ENCODE data around the gene GNB3. TPM values are rescaled to one million over a fixed set of nuclear protein-coding genes. Genes with fewer than 3 reads are reported as not detected.

Gene GNB3
- total RNA-seq, 1 donor from 2014 or later = 10.4 TPM

DNA sequence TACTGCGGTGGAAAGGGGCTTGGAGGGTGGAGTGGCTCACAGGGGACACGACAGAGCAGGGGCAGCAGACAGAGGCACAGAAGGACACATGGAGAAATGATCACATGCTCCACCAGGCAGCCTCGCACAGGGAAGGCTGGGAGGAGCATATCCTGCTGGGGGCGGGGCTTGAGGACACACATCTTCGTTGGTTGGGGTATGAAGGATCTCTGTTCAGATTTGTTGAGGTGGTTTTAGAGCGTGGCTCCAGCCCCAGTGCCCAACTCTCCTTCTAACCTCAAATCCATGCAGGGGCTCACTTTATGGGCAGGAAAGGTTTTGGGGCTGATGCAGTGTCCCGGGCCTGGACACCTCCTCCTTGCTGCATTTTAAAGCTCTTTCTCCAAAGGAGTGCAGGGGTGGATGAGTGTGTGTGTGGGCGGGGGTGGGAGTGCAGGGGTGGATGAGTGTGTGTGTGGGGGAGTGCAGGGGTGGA, 13.3 kb upstream of the GNB3 start:
- H3K4me3 ChIP-seq = peak overlapping the region; percentile 31 to 74
- peaks cover 5 to 17% of the 10 kb centered on the region in 2 donors for H3K36me3 ChIP-seq
- no peaks in the 10 kb centered on the region for H3K9me3 ChIP-seq
- peak; percentile 70 to 92 for DNase-seq (ENCODE audit: low spot score in 2 of 2)
- intact Hi-C loops (cut with DNase I) = loop anchor here (5.0 kb wide), 2 partner anchors 140 to 220 kb away; partner anchors contain the start of genes CHD4 and ZNF384
- TF ChIP-seq, protein P1, sequence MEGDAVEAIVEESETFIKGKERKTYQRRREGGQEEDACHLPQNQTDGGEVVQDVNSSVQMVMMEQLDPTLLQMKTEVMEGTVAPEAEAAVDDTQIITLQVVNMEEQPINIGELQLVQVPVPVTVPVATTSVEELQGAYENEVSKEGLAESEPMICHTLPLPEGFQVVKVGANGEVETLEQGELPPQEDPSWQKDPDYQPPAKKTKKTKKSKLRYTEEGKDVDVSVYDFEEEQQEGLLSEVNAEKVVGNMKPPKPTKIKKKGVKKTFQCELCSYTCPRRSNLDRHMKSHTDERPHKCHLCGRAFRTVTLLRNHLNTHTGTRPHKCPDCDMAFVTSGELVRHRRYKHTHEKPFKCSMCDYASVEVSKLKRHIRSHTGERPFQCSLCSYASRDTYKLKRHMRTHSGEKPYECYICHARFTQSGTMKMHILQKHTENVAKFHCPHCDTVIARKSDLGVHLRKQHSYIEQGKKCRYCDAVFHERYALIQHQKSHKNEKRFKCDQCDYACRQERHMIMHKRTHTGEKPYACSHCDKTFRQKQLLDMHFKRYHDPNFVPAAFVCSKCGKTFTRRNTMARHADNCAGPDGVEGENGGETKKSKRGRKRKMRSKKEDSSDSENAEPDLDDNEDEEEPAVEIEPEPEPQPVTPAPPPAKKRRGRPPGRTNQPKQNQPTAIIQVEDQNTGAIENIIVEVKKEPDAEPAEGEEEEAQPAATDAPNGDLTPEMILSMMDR (IDR thresholded peaks at IDR 0.05) = no peak
- peak overlapping the region; percentile 90 for H3K27ac ChIP-seq
- peaks cover 7% of the 10 kb centered on the region for H3K27me3 ChIP-seq
- peaks cover 0 to 17% of the 10 kb centered on the region in 2 donors for H3K4me1 ChIP-seq

DNA sequence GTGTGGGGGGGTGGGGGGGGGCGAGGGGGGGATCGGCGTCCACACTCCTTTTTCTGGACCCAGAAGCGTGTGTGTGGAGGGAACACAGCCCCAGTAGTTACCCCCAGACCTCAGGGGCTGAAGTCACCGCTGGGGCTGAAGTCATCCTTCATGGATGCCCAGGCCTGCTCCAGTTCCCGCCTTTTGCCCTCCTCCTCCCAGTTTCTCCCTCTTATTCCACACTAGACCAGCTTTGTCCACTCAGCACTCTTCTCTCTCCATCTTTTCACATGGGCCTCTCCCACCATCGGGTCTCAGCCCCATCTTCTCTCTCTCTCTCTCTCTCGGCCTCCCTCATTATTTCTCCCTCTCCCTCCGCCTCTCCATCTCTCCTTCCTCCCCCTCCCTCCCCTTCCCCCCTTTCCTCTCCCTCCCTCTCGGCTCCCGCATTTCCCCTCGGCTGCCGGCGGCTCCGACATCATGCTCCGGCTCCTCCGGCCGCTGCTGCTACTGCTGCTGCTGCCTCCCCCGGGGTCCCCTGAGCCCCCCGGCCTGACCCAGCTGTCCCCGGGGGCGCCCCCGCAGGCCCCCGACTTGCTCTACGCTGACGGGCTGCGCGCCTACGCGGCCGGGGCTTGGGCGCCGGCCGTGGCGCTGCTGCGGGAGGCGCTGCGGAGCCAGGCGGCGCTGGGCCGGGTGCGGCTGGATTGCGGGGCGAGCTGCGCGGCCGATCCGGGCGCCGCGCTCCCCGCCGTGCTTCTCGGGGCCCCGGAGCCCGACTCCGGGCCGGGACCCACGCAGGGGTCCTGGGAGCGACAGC, 12.5 kb upstream of the GNB3 start, which contains the start of gene P3H3:
TSS of gene P3H3 (plus strand) at position 426 of the 799 bp plus-strand sequence. CDS start at position 460, 34 bp downstream.
- Histone ChIP-seq H3K36me3 (peaks cover 5 to 19% of the 10 kb centered on the region in 2 donors), H3K4me1 (peaks cover 0 to 17% of the 10 kb centered on the region in 2 donors), H3K9me3 (no peaks in the 10 kb centered on the region), H3K27me3 (peaks cover 7% of the 10 kb centered on the region), H3K4me3 (peak within 1 kb of the TSS; percentile 74 to 94), H3K27ac (peak within 1 kb of the TSS; percentile 90)
- intact Hi-C loops (cut with DNase I) = loop anchor here (2.0 to 5.0 kb wide), 3 partner anchors 23 to 221 kb away; partner anchors contain the start of genes CDCA3, CHD4 and ZNF384
- no peak for DNase-seq (ENCODE audit: low spot score in 2 of 2)
- TF ChIP-seq, protein P1 (IDR thresholded peaks at IDR 0.05) = peak in 1 of 3 experiments; percentile 23

DNA sequence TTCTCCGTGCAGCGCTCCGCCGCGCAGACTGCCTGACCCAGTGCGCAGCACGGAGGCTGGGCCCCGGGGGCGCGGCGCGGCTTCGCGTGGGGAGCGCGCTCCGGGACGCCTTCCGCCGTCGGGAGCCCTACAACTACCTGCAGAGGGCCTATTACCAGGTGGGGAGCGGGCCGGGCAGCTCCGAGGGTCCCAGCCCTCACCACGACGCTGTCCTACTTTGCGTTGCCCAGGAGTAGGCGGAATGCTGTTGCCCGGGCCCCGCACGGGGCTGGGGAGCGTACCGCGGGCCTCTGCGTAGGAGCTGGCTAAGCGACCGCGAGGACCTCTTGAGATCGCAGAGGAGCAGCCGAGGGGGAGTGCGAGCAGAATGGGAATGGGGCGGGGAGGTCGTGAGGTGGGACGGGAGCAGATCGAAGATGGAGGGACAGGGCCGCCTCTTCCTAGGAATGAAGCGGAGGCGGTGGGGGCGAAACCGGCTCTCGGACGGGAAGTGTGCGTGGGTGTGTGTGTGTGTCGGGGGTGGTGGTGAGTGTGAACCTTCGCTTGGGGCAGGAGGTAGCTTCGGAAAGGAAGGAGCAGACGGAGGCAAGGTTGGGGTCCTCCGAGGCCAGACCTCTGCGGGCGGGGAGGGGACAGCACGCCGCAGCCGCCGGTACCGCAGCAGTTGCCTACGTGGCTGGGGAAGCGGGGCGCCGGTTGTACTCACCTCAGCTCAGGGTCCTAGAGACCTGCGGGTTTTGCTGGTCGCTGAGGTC, 11.8 kb upstream of the GNB3 start:
- no peak for DNase-seq (ENCODE audit: low spot score in 2 of 2)
- H3K36me3 ChIP-seq = peaks cover 9 to 26% of the 10 kb centered on the region in 2 donors
- H3K27me3 ChIP-seq = peaks cover 3% of the 10 kb centered on the region
- peak overlapping the region; percentile 90 for H3K27ac ChIP-seq
- peaks cover 0 to 17% of the 10 kb centered on the region in 2 donors for H3K4me1 ChIP-seq
- intact Hi-C loops (cut with DNase I) = loop anchor here (2.0 to 5.0 kb wide), 3 partner anchors 22 to 222 kb away; partner anchors contain the start of genes CDCA3, CHD4 and ZNF384
- TF ChIP-seq, protein P1 (IDR thresholded peaks at IDR 0.05) = no peak
- H3K9me3 ChIP-seq = no peaks in the 10 kb centered on the region
- H3K4me3 ChIP-seq = peak overlapping the region; percentile 74 to 94

DNA sequence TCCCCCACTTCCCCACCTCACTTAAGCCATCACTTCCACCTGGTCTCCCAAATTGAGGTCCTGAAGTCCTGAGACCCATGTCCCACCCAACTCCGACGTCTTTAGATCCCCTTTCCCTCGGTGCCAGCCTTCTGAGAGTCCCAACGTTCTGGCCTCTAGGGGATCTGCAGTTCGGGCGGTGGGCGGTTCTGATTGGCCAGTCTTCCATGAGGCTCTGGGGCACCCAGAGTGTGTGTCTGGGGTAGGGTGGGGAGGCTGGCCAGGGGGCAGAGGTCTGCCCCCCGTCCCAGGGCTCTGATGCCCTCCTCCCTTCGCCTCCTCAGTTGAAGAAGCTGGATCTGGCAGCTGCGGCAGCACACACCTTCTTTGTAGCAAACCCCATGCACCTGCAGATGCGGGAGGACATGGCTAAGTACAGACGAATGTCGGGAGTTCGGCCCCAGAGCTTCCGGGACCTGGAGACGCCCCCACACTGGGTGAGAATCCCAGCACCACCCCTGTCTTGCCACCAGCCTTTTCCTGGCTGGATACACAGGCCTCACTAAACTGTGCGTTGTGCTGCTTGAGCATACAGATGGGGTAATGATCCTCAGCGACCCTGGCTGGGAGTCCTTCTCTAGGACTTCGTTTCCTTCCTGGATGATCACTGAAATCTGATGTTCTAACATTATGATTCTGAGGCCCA, 11.0 kb upstream of the GNB3 start:
- Histone ChIP-seq H3K9me3 (no peaks in the 10 kb centered on the region), H3K4me3 (peak overlapping the region; percentile 74 to 94), H3K27me3 (no peaks in the 10 kb centered on the region), H3K4me1 (peaks cover 0 to 17% of the 10 kb centered on the region in 2 donors), H3K27ac (peak overlapping the region; percentile 90), H3K36me3 (peaks cover 10 to 27% of the 10 kb centered on the region in 2 donors)
- TF ChIP-seq, protein P1 (IDR thresholded peaks at IDR 0.05) = no peak
- intact Hi-C loops (cut with DNase I) = loop anchor here (2.0 to 5.0 kb wide), 3 partner anchors 21 to 222 kb away; partner anchors contain the start of genes CDCA3, CHD4 and ZNF384
- DNase-seq (ENCODE audit: low spot score in 2 of 2) = no peak
